H1 (cell line): ENCODE measurements around the gene TMEM178B. TPM values are rescaled to one million over a fixed set of nuclear protein-coding genes. Genes with fewer than 3 reads are reported as not detected.

Source experiments
- BACH1 ChIP-seq: IDR thresholded peaks from 2 replicates; pipeline ENCODE4 v1.6.1; 2012; ENCODE audit warnings: low read length, improper control_type of control experiment
- CEBPB ChIP-seq: IDR thresholded peaks from 2 replicates; pipeline ENCODE4 v1.6.1; 2012; ENCODE audit warnings: low read depth, low read length
- CHD7 ChIP-seq: fragments of 300-600 bp; sonication (generic); IDR thresholded peaks from 2 replicates; pipeline ENCODE4 v1.7.1; 2012; ENCODE audit warnings: low read length, moderate library complexity, mild to moderate bottlenecking, inconsistent platforms; ENCODE audit not compliant: insufficient replicate concordance
- JUN ChIP-seq: IDR thresholded peaks from 2 replicates; pipeline ENCODE4 v1.6.1; 2011; ENCODE audit warnings: low read depth, mild to moderate bottlenecking, improper control_type of control experiment, low read length
- TEAD4 ChIP-seq: IDR thresholded peaks from 2 replicates; pipeline ENCODE4 v1.6.1; 2012; ENCODE audit warnings: low read depth, low read length, inconsistent platforms, mixed read lengths
- polyA plus RNA-seq, 7 experiments: library from polyadenylated mRNA; depleted of rRNA in 3 of 7; stranded (reverse) in 5 of 7; unstranded in 2 of 7; fragments of >200 nt in 5 of 7; fragments of 200-250 nt in 2 of 7; gene quantifications; 1 replicate in 5 of 7; 2 replicates in 1 of 7; 4 replicates in 1 of 7; pipeline versions ENCODE4 v1.2.1 to v1.2.3, GENCODE V29; 2011 to 2013; ENCODE audit warnings: missing spikeins in 2 of 7, mixed read lengths in 2 of 7
- total RNA-seq: library from RNA; stranded (reverse); fragmentation: NEBNext Ultra II Directional; extraction: Animal tissue kit (Norgen Biotek cat#: 25700); gene quantifications from 2 replicates; pipeline ENCODE4 v1.2.1, GENCODE V29; 2021

TMEM178B gene
- total and polyA plus RNA-seq, 2 of the 8 experiments (the other 6 are each of a cell fraction or from before 2014, with no cell fraction given), result 5.3 to 18.1 TPM

- TF ChIP-seq CHD7 (no peak), CEBPB (no peak), BACH1 (no peak), JUN (no peak), TEAD4 (no peak)
Measured at GRCh38 chr7:141291541-141291940, 217.7 kb downstream of the TMEM178B start (continued).
